ENCODE data around the gene HSF2. TPM values are rescaled to one million over a fixed set of nuclear protein-coding genes. Genes with fewer than 3 reads are reported as not detected.
A peak's percentile ranks its signal among the peaks of the same experiment; 100 is the strongest.
"Not testable (repeated sequence)": the region's sequence is repeated elsewhere in the genome, so short reads cannot be mapped to it uniquely, and the experiment has no call there.

Gene HSF2
- total RNA-seq, 1 donor from 2014 or later, result 27.5 TPM

- intact Hi-C loops (cut with DNase I), result no loop called here
- H3K27ac ChIP-seq, result no peak overlapping the region
- H3K4me1 ChIP-seq, result peaks cover 54% of the 10 kb centered on the region
- DNase-seq (ENCODE audit: extremely low spot score in 2 of 2), result no peak
- TF ChIP-seq POLR2A (IDR thresholded peaks at IDR 0.05), result no peak
- TF ChIP-seq, protein P1, sequence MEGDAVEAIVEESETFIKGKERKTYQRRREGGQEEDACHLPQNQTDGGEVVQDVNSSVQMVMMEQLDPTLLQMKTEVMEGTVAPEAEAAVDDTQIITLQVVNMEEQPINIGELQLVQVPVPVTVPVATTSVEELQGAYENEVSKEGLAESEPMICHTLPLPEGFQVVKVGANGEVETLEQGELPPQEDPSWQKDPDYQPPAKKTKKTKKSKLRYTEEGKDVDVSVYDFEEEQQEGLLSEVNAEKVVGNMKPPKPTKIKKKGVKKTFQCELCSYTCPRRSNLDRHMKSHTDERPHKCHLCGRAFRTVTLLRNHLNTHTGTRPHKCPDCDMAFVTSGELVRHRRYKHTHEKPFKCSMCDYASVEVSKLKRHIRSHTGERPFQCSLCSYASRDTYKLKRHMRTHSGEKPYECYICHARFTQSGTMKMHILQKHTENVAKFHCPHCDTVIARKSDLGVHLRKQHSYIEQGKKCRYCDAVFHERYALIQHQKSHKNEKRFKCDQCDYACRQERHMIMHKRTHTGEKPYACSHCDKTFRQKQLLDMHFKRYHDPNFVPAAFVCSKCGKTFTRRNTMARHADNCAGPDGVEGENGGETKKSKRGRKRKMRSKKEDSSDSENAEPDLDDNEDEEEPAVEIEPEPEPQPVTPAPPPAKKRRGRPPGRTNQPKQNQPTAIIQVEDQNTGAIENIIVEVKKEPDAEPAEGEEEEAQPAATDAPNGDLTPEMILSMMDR (IDR thresholded peaks at IDR 0.05), result no peak
- no peak for TF ChIP-seq POLR2AphosphoS5 (IDR thresholded peaks at IDR 0.05; ENCODE audit: insufficient read depth in 1 of 2, low read depth in 1 of 2)
- H3K36me3 ChIP-seq, result peaks cover 0 to 45% of the 10 kb centered on the region in 2 donors
- no peaks in the 10 kb centered on the region for H3K27me3 ChIP-seq
- H3K9me3 ChIP-seq, result no peaks in the 10 kb centered on the region
- H3K4me3 ChIP-seq, result no peak overlapping the region
Measured at GRCh38 chr6:122458087-122458486, 58.6 kb downstream of the HSF2 start.

- Histone ChIP-seq H3K27ac (no peak overlapping the region), H3K27me3 (no peaks in the 10 kb centered on the region), H3K4me1 (peaks cover 60% of the 10 kb centered on the region), H3K36me3 (peaks cover 0 to 34% of the 10 kb centered on the region in 2 donors), H3K4me3 (no peak overlapping the region), H3K9me3 (no peaks in the 10 kb centered on the region)
- no peak for DNase-seq (ENCODE audit: extremely low spot score in 2 of 2)
- TF ChIP-seq POLR2AphosphoS5 (IDR thresholded peaks at IDR 0.05; ENCODE audit: insufficient read depth in 1 of 2, low read depth in 1 of 2), result no peak
- no peak for TF ChIP-seq POLR2A (IDR thresholded peaks at IDR 0.05)
- TF ChIP-seq, protein P1 (IDR thresholded peaks at IDR 0.05), result no peak
- intact Hi-C loops (cut with DNase I), result no loop called here
Measured at GRCh38 chr6:122459240-122459639, 59.8 kb downstream of the HSF2 start.

- Histone ChIP-seq H3K4me1 (peaks cover 63% of the 10 kb centered on the region), H3K36me3 (peaks cover 0 to 27% of the 10 kb centered on the region in 2 donors)
- DNase-seq (ENCODE audit: extremely low spot score in 2 of 2); H3K9me3 ChIP-seq; H3K27ac ChIP-seq; H3K27me3 ChIP-seq; H3K4me3 ChIP-seq; intact Hi-C loops (cut with DNase I): not testable (repeated sequence)
Measured at GRCh38 chr6:122459865-122460416, 60.5 kb downstream of the HSF2 start.

DNA sequence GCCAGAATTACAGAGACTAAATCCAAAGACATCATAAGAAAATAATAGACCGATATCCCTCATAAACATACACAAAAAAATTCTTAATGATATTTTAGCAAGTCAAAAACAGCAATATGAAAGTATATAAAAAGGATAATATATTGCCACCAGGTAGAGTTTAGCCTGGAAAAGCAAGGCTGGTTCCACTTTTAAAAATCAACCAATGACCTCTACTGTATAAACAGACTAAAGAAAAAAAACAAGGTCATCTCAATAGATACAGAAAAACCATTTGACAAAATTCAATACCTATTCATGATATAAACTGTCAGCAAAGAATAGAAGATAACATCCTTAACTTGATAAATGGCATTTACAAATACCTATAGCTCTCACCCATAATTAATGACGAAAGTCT is 62.4 kb downstream of the HSF2 start:
- Histone ChIP-seq H3K27me3 (no peaks in the 10 kb centered on the region), H3K4me1 (peaks cover 79% of the 10 kb centered on the region), H3K36me3 (peaks cover 0 to 11% of the 10 kb centered on the region in 2 donors), H3K9me3 (no peaks in the 10 kb centered on the region), H3K4me3 (no peak overlapping the region), H3K27ac (no peak overlapping the region)
- TF ChIP-seq POLR2AphosphoS5 (IDR thresholded peaks at IDR 0.05; ENCODE audit: insufficient read depth in 1 of 2, low read depth in 1 of 2) (no peak), POLR2A (IDR thresholded peaks at IDR 0.05) (no peak)
- TF ChIP-seq, protein P1 (IDR thresholded peaks at IDR 0.05), result no peak
- intact Hi-C loops (cut with DNase I), result no loop called here
- DNase-seq (ENCODE audit: extremely low spot score in 2 of 2), result no peak

GRCh38 chr6:122471107-122472021 is 71.9 kb downstream of the HSF2 start, which contains the start of gene SERINC1:
SERINC1 (minus strand) TSS chr6:122471807; CDS start chr6:122471737, 70 bp downstream.
- H3K9me3 ChIP-seq, result no peaks in the 10 kb centered on the region
- peaks cover 51% of the 10 kb centered on the region for H3K4me1 ChIP-seq
- H3K27ac ChIP-seq, result peak within 1 kb of the TSS; percentile 97
- no peaks in the 10 kb centered on the region for H3K36me3 ChIP-seq
- DNase-seq (ENCODE audit: extremely low spot score in 2 of 2), result peak in 1 of 2 donors; percentile 96
- H3K27me3 ChIP-seq, result no peaks in the 10 kb centered on the region
- H3K4me3 ChIP-seq, result peak within 1 kb of the TSS; percentile 89 to 95
- TF ChIP-seq, protein P1 (IDR thresholded peaks at IDR 0.05), result no peak
- peak in 1 of 2 donors; percentile 85 for TF ChIP-seq POLR2A (IDR thresholded peaks at IDR 0.05)
- TF ChIP-seq POLR2AphosphoS5 (IDR thresholded peaks at IDR 0.05; ENCODE audit: insufficient read depth in 1 of 2, low read depth in 1 of 2), result peak; percentile 94 to 98
- intact Hi-C loops (cut with DNase I), result no loop called here

Data from vagina (tissue), 2 donors.